A673 (cell line): ENCODE measurements around the gene NID1.

Source experiments
- EZH2 ChIP-seq: fragments of 200-600 bp; sonication (generic); IDR thresholded peaks from 2 replicates; pipeline ENCODE4 v1.6.1; 2017; ENCODE audit warnings: borderline replicate concordance, low read depth, mild to moderate bottlenecking, mixed read lengths, antibody characterized with exemption, low read length; ENCODE audit not compliant: poor library complexity, severe bottlenecking
- TF ChIP-seq, protein P1 (sequence below): fragments of 300-800, 200-600 bp; sonication (generic); conservative IDR thresholded peaks from 2 replicates; pipeline ENCODE4 v1.5.1; 2017; ENCODE audit warnings: low read depth, mild to moderate bottlenecking, antibody characterized with exemption, low read length, moderate library complexity, mixed read lengths

DNA sequence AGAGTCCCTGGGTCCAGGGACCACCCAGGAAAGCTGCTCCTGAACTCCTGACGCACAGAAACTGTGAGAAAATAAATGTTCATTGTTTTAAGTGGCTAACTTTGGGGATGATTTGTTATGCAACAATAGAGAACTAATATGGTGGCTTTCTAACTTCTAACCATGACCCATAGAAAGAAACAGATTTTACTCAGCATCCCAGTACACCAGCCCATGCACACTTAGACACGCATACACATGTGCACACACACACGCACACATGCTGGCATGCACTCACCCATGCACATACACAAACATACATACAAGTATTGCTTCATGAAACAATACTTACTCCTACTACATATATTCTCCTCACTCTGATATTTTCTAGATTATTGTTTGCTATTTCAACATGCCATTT lies 57.1 kb downstream of the NID1 start:
- TF ChIP-seq, protein P1, sequence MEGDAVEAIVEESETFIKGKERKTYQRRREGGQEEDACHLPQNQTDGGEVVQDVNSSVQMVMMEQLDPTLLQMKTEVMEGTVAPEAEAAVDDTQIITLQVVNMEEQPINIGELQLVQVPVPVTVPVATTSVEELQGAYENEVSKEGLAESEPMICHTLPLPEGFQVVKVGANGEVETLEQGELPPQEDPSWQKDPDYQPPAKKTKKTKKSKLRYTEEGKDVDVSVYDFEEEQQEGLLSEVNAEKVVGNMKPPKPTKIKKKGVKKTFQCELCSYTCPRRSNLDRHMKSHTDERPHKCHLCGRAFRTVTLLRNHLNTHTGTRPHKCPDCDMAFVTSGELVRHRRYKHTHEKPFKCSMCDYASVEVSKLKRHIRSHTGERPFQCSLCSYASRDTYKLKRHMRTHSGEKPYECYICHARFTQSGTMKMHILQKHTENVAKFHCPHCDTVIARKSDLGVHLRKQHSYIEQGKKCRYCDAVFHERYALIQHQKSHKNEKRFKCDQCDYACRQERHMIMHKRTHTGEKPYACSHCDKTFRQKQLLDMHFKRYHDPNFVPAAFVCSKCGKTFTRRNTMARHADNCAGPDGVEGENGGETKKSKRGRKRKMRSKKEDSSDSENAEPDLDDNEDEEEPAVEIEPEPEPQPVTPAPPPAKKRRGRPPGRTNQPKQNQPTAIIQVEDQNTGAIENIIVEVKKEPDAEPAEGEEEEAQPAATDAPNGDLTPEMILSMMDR = no peak
- no peak for TF ChIP-seq EZH2
